ENCODE results near the gene ADAMTS15. TPM values are rescaled to one million over a fixed set of nuclear protein-coding genes. Genes with fewer than 3 reads are reported as not detected.

ADAMTS15 gene, protein sequence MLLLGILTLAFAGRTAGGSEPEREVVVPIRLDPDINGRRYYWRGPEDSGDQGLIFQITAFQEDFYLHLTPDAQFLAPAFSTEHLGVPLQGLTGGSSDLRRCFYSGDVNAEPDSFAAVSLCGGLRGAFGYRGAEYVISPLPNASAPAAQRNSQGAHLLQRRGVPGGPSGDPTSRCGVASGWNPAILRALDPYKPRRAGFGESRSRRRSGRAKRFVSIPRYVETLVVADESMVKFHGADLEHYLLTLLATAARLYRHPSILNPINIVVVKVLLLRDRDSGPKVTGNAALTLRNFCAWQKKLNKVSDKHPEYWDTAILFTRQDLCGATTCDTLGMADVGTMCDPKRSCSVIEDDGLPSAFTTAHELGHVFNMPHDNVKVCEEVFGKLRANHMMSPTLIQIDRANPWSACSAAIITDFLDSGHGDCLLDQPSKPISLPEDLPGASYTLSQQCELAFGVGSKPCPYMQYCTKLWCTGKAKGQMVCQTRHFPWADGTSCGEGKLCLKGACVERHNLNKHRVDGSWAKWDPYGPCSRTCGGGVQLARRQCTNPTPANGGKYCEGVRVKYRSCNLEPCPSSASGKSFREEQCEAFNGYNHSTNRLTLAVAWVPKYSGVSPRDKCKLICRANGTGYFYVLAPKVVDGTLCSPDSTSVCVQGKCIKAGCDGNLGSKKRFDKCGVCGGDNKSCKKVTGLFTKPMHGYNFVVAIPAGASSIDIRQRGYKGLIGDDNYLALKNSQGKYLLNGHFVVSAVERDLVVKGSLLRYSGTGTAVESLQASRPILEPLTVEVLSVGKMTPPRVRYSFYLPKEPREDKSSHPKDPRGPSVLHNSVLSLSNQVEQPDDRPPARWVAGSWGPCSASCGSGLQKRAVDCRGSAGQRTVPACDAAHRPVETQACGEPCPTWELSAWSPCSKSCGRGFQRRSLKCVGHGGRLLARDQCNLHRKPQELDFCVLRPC
- total RNA-seq = 6.4 TPM

DNA sequence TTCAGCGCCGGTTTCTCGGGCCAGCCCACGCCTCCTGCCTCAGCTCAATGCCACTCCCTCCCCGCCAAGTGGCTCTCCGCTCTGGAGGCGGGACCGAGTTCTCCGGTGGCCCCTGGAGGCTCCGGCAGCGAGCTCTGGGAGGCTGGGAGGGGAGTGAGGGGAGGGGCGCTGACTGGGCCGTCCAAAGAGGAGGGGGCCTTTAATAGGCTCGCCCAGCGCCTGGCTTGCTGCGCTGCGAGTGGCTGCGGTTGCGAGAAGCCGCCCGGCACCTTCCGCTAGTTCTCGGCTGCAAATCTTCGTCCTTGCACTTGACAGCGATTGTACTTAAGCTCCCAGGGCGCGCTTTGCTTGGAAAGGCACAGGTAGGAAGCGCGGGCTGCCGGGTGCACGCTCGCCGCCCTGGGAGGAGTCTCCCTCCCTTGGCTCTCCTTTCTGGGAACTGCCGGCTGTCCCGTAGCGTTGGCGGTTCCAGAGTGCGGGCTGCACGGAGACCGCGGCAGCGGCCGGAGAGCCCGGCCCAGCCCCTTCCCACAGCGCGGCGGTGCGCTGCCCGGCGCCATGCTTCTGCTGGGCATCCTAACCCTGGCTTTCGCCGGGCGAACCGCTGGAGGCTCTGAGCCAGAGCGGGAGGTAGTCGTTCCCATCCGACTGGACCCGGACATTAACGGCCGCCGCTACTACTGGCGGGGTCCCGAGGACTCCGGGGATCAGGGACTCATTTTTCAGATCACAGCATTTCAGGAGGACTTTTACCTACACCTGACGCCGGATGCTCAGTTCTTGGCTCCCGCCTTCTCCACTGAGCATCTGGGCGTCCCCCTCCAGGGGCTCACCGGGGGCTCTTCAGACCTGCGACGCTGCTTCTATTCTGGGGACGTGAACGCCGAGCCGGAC is at the start of gene ADAMTS15:
Gene ADAMTS15 (plus strand): TSS at position 230 of the 894 bp plus-strand sequence. CDS start 329 bp downstream, at position 559.
- DNase-seq (ENCODE audit: low spot score) = peak; percentile 88
- intact Hi-C loops (cut with DNase I) = no loop called here
- ATAC-seq = peak; percentile 88

DNA sequence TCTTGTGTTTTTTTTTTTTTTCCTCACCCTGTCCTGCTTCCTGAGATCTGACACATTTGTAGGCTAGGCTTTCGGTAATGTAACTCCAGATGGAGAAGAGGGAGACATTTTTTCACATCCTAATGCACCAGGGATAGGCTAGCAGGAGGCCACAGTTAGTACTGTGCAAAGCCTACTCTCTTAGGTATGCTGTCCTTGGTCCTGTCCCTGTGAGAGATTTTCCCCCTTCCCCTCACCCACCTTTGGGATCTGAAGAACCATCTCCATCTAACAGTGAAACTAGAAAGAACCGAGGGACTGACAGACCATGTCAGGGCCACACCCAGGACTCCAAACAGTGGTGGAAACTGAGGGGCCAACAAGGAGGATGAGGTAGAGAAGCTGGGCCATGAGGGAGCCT is 49.2 kb upstream of the ADAMTS15 start:
- ATAC-seq (no peak), DNase-seq (ENCODE audit: low spot score) (no peak)
- intact Hi-C loops (cut with DNase I) = no loop called here

DNA sequence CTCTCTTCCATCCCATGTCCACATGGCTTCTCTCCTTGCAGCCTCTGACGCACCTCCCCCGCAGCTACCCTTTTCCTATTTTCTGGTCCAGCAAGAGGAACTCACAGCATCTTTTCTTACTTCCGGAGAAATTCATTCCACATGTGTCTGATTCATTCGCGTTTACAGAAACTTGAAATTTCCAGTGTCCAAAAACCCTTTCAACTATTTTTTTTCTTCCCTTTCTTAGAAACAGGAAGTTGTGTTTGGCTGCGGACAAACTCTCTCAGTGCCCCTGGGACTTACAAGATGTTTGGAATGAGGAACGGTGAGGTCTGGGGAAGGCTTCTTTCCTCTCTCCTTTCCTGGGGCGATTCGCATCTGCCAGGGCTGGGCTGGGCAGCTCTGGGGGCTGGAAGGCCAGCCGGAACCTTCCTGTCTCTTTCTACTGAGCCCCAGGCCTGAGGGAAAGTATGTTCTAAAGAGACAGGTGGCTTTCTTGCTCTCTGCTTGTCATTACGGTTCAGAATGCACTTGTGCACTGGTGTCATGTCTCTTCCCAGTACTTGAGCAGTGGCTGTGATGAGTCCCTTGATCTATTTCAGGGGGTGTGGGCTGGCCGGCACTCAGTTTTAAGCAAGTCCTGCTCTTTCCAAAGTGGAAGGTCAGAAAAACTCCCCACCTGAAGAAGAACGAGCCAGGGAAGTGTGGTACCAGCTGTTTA is 47.5 kb upstream of the ADAMTS15 start:
- ATAC-seq (peak; percentile 79), DNase-seq (ENCODE audit: low spot score) (no peak)
- intact Hi-C loops (cut with DNase I) = no loop called here

DNA sequence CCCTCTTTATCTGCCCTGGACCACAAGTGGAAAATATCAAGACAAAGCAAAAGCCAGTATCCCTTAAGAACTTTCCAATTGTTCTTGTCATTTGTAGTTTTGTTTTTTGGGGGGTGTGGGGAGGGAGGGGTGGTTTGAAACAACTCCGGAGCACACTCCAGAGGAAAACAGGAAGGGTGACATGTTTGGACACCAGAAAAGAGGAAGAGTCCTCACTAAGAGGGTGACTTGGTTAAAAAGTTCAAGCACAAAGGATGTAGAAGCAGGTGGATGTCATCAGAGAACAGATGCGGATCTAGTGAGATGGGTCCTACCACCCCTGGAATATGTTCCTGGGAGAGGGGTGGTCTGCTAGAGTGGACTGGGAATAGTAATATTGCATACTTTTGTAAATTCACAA is 45.9 kb upstream of the ADAMTS15 start:
- intact Hi-C loops (cut with DNase I) = no loop called here
- ATAC-seq = no peak

DNA sequence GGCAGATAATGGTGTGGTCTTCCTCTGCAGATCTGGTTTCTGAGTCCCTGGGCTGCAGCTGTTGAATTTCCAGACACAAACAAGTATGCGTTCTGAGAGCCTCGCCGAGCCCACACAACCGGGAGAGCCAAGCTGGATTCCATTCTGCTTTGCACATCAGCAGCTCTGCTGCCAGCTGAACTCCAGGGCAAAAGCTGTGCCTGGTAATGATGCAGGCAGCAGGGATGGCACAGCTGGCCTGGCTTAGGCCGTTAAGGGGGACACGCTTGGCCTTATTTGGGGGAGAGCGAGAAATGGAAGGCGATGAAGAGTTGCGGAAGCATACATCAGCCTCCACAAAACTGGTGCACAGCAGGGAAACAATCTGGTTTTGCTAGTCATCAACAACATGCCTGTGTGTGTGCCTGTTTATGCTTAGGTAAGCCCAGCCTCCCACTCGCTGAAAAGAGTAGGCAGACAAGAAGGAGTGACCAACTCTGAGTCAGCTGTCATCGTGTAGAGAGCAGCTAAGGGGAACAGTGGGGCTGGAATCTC is 45.1 kb upstream of the ADAMTS15 start:
- intact Hi-C loops (cut with DNase I) = no loop called here
- ATAC-seq (peak; percentile 71), DNase-seq (ENCODE audit: low spot score) (peak; percentile 76)

More for the DNA sequence above, 45.9 kb upstream of the ADAMTS15 start:
- no peak for DNase-seq (ENCODE audit: low spot score)

DNA sequence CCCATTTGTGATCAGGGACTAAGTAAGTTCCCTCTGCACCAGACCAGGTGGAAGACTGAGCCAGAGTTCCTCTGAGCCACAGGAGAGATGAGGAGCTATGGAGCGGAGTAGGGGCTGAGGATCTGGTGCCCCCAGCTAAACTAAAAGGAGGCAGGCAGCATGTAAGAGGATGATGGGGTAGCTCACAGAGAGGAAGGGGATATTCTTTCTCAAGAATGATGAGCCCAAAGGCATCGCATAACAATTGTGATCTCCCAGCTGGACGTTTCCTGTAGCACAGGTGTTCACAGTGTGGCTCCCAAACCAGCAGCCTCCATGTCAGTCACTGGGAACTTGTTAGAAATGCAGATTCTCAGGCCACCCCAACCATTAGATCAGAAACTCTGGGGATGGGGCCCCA is 44.5 kb upstream of the ADAMTS15 start:
- ATAC-seq = no peak
- intact Hi-C loops (cut with DNase I) = no loop called here
- DNase-seq (ENCODE audit: low spot score) = no peak

DNA sequence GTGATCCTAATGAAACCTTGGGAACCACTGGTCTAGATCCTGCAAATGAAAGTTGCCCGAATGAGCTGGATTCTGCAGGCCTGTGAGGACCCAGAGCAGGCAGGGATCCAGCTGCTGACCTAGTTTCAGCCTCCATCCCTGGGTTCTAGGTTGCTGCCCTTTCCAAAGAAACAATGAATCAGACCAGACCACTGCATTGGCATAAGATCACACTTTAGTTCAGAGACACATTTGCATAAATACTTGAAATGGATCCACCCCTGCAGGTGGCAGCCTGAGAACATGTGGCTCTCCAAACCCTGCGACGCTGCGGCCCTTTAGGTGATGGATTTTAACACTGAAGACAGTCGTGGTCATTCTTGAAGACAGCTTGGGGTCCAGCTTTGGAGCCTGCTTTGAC is 43.7 kb upstream of the ADAMTS15 start:
- ATAC-seq (no peak), DNase-seq (ENCODE audit: low spot score) (no peak)
- intact Hi-C loops (cut with DNase I) = no loop called here

DNA sequence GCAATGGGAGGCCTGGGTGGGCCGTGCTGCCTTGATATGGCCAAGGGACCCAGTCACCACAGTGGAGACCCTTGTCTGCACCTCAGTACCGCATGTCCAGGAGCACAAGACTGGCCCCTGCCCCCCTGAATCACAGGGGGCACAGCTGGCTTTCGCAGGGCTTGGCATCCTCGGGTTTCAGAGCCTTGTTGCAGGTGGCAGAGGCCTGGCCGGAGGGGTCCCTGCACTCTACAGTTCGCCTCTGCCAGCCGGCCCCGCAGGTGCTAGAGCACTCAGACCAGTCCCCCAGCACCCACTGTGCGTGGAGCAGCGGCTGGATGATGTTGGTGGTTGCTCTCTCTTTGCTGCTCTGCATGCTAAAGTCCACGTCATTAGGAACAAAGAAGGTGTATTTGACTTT is 43.0 kb upstream of the ADAMTS15 start:
- intact Hi-C loops (cut with DNase I) = no loop called here

DNA sequence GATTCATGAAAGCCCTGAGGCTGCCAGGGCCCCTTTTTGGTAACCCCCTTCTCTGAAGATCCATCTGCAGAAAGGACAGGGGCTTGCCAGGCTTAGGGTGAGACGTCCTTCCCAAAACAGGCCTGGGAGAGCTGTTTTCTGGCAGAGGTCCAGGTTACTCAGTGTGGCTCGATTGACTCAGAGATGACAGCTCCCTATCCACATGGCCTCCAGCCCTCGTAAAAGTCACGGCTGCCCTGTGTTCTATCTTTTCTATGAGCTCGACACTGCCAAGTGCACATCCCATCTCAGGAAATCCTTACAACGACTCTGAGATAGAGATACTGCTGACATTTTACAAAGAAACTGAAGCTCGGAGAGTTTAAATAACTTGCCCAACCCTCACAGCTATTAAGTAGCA is 40.5 kb upstream of the ADAMTS15 start:
- ATAC-seq (no peak), DNase-seq (ENCODE audit: low spot score) (no peak)
- intact Hi-C loops (cut with DNase I) = no loop called here

More for the DNA sequence above, 43.0 kb upstream of the ADAMTS15 start:
- DNase-seq (ENCODE audit: low spot score) (no peak), ATAC-seq (no peak)

DNA sequence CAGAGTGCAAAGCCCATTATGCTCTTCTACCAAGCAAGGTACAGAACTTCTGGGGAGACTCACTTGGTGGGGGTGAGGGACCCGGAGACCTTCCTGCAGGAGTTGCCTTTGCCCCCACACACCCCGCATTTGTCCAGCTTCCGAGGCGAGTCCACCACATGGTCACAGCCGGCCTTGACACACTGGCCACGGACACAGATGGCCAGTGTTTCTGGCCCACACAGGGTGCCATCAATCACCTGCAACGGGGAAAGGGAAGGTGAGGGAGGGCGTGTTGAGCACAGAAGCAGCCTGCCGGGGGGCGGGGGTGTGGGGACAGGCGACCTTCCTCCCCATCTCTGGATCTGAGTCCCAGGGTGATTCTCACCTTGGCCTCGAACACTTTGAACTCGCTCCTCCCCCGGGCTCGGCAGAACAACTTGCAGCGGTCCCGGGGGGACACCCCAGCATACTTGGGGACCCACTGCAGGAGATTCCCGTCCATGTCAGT is 40.0 kb upstream of the ADAMTS15 start:
- intact Hi-C loops (cut with DNase I) = no loop called here
- no peak for ATAC-seq
- no peak for DNase-seq (ENCODE audit: low spot score)

DNA sequence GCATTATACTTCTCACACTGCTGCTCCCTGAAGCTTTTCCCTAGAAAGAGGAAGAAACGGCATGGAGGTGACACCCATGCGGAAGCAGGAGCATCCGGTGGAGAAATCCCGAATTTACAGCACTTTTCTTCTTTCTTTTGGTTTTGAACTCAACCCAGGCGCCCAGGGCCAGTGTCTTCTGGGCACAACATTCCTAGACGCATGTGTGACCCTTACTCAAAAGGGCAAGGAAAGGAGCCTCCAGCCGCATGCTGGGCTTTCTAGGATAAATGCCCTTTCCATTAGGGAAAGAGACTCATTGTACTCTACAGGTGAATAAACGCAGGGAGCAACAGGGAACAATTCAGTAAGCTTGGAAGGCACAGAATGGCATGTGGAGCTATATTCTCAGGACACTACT is 39.5 kb upstream of the ADAMTS15 start:
- no peak for ATAC-seq
- intact Hi-C loops (cut with DNase I) = no loop called here

DNA sequence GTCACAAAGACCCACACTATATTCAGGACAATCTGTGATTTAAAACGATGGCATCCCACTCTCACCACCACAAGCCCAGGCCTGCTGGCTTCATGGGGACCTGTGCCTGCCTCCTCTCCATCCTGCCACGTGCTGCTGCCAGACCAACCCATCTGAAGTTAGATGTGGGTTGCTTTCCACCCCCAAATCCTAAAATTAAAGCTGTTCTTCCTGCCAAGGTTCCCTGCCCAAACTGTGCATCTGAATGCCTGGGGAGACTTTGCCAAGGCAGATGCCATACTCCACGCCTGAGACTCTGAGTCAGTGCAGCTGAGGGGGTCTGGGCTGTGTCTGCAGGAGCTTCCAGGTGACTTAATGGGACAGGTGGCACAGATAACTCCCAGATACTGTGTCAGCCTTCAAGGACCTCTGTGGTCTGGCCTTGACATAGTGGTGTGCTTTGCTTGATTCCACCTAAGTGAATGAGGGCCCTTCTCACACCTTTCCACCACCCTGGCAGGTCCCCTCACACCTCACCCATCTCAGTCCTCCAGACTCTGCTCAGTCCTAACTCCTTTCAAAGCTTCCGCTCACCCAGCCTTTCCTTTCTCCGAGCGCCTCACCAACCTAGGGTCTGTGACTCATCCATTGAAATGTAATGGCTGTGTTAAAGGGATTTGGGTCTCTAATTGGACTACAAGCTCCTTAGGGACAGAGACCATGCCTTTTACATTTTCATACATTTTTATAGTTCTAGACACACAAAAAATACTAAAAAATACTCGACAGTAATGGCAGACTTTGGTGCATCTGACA is 38.7 kb upstream of the ADAMTS15 start:
- DNase-seq (ENCODE audit: low spot score) (no peak), ATAC-seq (no peak)
- intact Hi-C loops (cut with DNase I) = no loop called here

More for the DNA sequence above, 39.5 kb upstream of the ADAMTS15 start:
- no peak for DNase-seq (ENCODE audit: low spot score)

DNA sequence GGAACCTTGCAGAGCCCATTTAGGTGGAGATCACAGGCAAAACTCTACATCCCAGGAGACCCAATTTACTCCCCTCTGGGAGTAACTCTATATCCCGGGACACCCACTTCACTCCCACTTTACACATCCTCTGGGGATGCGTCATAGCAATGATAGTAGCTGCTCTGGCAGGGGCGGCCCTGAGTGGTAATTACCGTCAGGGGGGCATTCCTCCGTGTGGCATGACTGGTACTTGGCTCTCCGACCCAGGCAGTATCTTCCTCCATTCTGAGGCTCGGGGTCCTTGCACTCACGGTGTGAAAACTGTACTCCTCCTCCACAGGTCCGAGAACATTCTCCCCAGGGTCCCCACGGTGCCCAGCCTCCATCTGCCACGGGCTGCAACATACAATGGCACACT is 37.2 kb upstream of the ADAMTS15 start:
- DNase-seq (ENCODE audit: low spot score) (no peak), ATAC-seq (no peak)
- intact Hi-C loops (cut with DNase I) = no loop called here

DNA sequence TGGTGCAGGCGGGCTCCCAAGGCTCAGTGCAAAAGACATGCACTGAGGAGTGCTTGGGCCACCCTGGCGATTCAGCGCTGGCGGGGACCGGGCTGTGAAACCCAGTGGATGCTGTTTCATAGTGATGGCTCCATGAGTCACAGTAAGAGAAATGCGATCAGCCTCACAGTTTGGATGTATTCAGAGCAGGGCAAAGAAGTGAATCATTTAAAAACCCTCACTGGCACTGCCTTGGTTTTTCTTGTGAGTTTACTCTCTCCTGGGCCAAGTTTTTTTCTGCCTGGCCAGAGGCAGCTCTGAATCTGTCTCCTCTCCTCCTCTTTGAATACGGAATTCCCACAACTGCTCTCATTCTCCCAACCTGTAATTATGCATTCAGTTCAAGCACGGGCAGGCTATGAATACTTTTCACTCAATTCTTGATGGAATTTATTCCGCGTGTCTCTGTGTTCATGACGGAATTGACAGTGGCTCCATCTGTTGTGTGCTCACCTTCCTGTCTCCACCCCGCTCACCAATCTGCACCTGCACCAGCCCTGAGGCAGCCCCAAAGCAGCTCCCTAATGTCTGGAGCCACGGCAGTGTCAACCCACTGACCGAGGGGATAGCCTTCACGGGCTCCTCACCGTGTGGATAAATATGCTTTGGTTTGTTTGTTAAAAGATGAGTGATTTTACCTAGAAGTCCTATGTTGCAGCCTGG is 34.9 kb upstream of the ADAMTS15 start:
- intact Hi-C loops (cut with DNase I) = no loop called here
- no peak for DNase-seq (ENCODE audit: low spot score)
- no peak for ATAC-seq

DNA sequence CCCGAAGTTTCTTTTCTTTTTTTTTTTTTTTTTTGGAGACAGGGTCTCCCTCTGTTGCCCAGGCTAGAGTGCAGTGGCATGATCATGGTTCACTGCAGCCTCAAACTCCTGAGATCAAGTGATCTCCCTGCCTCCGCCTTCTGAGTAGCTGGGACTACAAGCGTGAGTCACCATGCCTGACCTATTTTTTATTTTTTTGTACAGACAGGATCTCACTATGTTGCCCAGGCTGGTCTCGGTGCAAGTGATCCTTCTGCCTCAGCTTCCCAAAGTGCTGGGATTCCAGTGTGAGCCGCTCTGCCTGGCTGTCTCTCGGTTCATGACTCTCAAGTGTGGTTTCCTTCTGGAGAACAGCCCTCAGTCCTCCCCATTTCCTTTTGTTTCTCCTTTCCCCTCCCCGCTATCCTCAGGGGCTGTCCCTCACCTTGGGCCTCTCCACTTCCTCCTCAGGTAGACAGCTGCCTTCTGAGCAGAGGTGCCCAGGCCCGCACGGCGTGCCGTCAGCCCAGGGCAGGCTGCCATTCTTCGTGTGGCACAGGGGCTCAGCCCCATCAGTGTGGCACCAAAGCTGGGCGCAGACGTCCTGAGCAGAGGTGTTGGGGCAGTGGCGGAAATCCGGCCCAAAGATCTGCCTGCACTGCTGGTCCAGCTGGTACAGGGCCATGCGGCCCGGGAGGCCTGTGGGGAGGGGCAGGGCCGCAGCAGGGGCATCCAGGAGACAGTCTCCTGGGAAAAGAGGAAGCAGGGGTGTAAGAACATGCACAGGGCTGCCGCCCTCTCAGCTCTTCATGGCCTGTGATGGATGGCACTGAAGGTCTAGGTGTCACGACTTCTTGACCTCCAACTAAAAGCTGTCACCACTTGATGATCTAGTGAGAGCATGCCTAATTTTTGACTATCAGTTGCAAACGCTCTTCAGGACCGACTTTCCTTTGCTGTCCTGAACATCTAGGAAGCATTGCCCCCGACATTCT is 34.1 kb upstream of the ADAMTS15 start:
- ATAC-seq (no peak), DNase-seq (ENCODE audit: low spot score) (no peak)
- intact Hi-C loops (cut with DNase I) = no loop called here
